Activated CD4-positive, CD25-positive, alpha-beta regulatory T cell treated with anti-CD3 and anti-CD28 coated beads, Interleukin-2, amount 50 U/mL, for 72 hours (primary cell): ENCODE data around the gene RSPH10B2.
"Not testable (repeated sequence)": the region's sequence is repeated elsewhere in the genome, so short reads cannot be mapped to it uniquely, and the experiment has no call there.

Source experiments
- DNase-seq: peaks from one replicate; pipeline ENCODE4 v3.0.0; 2021

RSPH10B2 gene

DNA sequence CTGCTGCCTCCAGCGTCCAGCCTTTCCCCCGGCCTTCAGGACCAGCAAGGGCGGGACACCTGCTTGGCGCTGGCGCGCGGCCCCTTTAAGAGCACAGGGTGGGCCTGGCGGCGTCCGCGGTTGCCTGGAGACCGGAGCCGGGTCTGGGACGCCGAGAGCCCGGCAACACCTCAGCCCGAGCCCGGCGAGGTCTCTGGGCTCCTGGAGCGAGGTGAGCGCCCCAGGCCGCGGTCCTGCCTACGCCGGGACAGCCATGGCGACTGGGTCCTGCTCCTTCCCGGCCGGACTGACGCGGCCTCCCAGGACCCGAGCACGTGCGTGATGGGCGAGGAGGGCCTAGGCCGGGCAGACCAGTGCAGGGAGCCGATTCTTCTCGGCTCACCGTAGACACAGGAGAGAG, at the start of gene RSPH10B2:
Gene RSPH10B2, plus strand, starts transcription at position 140 of the 400 bp plus-strand sequence. CDS start 3,575 bp downstream, outside the sequence.
- not testable (repeated sequence) for DNase-seq

DNA sequence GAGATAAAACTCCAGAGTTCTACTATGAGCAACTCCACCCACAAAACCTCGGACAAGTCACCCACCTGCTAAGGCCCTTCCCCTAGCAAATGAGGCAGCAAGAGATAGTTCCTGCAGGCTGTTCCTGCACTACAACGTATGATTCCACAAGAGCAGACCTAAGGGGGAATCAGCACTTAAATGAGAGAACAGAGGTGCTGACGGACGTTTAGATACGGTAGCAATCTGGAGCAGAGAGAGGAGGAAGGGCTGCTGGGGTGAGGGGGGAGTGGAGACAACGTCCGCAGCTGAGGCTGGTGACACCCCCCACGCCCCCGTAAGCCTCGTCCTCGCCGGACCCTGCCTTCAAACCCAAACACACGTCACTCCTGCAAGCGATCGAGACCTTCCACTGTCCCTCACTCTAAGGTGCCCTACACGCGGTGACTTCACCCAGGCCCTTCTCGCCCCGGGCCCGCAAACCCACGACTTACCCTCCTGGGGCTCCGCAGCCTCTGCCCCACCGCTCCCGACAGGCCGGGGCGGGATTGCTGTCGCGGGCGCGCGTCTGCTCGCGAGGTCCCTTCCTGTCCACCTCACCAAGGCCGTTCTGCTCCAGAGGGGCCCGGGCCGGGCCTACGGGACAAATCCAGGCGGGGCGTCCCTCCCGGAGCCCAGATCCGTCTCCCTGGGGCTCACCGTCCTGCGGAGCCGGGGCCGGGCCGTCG, 47.8 kb upstream of the RSPH10B2 start:
- peak; percentile 57 for DNase-seq

DNA sequence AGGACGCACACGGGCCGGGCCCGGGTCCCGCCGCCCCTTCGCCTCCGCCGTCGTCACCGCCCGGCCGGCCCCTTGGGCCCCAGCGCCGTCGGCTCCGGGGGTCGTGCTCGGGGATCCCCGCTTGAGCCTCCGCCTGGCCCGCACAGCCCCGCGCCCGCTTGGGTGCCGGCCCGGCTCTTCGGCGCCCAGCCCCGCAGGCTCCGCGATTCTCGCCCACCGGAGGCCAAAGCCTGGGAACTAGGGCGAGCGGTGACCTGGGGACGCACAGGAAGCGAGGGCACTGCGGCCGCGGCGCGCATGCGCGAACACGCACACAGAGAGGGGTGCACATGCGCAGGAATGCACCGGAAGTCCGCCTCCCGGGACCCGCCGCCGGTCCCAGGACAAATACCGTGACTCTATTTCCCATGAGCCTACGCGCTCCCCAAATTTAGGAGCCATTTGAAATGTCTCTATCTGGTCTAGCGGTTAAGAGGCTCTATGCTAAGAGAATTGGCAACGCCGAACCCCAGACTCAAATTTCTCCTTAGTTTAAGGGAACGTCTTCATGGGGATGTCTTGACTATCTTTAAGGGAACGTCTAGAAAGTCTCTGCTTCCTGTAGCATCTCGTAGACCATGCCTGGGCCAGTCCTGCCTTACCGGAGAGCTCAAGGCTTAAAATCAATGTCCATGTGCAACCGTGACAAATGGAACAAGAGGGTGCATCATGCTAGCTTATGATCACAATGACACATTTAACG, 47.1 kb upstream of the RSPH10B2 start, which contains the start of gene ZNF12:
Gene ZNF12, minus strand, starts transcription at position 282 of the 742 bp plus-strand sequence. CDS start 1,774 bp downstream, outside the sequence.
- DNase-seq: peak; percentile 96

DNA sequence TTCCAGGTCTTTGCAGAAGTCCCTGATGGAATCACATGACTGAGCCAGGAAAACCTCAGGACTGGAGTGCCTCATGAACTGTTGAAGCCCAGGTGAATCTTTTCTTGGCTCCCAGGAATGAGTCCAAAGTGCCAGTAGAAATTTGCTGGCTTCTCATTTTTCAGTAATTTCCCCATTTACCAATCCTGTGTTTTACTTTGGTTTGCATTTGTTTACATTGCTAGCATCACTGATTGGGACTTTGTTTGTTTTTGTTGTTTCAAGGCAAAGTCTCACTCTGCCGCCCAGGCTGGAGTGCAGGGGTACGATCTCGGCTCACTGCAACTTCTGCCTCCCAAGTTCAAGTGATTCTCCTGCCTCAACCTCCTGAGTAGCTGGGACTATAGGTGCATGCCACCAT, 45.6 kb upstream of the RSPH10B2 start:
- no peak for DNase-seq

DNA sequence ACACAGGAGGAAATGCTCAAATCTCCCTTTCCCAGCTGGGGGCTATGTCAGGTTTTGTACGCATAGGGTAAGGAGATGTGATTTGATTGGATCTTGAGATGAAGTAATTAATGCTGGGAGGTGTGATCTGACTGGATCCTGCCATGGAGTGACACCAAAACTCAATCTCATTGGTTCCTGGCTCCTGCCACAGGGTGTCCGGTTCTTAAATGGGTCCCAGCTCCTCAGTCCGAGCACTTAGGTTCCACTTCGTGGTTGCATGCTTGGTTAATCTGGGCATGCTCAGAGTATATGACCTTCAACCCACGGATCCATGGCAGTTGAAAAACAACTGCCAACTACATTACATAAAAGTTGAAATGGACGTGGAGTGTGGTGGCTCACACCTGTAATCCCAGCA, 44.1 kb upstream of the RSPH10B2 start:
- no peak for DNase-seq

DNA sequence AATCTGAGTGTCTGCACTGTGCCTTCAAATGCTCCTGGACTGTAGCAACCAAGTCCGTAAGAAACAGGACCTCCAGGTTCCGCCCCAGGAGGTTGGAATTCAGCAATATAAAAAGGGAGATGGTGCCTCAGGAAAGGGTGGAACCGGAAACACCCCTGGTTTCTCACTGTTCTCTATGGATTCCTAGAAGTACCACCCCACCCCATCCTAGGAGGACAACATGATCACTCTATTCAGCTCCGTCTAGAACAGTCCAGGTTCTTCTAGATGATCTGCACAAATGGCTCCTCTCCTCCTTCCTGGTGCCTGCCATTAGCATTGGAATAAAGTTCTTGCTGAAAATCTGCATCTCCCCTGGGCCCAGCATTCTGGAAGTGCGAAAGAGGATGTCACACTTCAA, 39.5 kb upstream of the RSPH10B2 start:
- DNase-seq: no peak

DNA sequence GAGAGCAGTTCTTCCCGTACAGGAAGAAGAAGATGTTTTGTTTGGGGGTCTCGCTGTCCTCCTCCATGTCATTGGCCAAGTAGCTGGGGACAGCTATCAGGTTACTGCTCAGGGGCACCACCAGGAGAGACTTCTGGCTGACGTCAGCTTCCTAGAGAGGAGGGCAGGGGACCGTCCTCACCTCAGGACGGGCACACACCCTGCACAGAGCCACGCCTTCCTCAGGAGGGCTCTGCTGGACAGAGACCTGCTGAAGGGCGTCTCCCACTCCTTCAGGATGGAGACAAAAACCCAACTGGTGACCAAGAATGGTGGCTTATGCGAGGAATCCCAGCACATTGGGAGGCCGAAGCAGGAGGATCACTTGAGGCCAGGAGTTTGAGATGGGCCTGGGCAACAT, 38.0 kb upstream of the RSPH10B2 start:
- not testable (repeated sequence) for DNase-seq

DNA sequence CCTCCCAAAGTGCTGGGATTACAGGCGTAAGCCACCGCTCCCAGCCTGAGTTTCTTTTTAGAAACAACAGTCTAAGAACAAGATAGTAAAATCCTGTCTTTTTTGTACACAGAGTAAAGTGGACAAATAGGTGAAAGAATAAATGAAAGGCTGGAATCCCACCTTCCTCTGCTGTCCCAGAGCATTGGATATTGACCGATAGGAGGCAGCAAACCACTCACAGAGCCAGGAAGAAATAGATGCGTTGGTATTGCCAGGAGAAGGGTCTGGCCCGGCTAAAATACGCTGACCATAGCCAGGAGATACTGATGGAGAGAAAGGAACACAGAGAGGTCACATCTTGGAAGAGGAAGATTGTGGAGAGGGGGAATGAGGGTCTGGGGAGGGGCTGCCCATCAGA, 35.8 kb upstream of the RSPH10B2 start:
- DNase-seq: no peak

DNA sequence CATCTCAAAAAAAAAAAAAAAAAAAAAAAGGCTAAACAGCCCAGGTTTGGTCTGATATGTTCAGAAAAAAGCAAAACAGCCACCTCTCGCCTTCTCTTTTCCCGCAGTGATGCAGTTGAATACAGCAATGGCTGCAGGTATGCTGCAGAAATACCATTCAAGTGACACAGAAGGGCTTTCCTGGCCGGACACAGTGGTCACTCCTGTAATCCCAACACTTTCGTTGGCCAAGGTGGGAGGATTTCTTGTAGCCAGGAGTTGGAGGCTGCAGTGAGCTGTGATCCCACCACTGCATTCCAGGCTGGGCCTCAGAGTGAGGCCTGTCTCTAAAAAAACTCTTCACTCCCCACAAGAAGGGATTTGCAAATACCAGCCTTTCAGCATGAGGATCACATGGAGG, 29.6 kb upstream of the RSPH10B2 start:
- not testable (repeated sequence) for DNase-seq

DNA sequence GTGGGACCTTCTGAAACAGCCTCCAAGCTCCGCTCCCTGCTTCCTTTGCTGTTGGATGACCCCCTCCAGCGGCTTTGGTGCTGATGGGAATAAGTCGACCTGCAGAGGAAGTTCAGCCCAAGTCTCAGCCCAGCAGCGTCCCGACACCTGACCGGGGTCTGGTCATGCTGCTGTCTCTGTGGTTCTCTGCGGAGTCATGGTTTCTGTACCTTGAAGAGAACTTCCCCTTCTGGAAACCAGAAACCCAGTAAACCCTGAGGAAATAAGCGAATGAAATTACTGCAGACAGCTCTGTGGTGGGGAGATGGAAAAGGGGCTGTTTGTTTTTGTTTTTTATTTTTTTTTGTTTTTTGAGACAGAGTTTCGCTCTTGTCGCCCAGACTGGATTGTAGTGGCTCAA, 28.9 kb upstream of the RSPH10B2 start:
- DNase-seq: no peak

DNA sequence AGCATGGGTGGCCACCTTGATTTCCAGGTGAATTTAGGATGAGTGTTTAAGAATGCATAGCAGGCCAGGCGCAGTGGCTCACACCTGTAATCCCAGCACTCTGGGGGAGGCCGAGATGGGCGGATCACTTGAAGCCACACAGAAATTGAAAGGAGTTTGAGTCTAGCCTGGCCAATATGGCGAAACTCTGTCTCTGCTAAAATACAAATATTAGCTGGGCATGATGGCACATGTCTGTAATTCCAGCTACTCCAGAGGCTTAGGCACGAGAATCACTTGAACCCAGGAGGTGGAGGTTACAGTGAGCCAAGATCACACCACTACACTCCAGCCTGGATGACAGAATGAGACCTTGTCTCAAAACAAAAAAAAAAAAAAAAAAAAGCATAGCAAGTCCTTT, 27.6 kb upstream of the RSPH10B2 start:
- not testable (repeated sequence) for DNase-seq

DNA sequence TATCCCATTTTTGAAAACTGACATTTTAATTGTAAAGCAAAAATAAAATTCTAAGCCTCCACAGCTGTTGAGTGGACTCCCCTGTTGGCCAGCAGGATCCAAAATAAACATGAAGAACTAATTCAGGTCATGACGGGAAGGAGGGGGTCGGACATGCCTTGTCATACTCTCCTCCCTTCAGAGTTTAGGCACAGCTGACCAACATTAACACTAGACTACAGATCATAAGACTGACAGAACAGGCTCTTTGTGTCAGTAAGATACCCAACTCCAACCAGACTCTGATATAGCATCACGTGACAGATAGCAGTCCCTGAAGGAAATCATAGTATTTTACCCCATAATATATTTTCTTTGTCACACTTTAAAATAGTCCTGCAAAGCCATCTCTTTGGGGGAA, 26.2 kb upstream of the RSPH10B2 start:
- no peak for DNase-seq

DNA sequence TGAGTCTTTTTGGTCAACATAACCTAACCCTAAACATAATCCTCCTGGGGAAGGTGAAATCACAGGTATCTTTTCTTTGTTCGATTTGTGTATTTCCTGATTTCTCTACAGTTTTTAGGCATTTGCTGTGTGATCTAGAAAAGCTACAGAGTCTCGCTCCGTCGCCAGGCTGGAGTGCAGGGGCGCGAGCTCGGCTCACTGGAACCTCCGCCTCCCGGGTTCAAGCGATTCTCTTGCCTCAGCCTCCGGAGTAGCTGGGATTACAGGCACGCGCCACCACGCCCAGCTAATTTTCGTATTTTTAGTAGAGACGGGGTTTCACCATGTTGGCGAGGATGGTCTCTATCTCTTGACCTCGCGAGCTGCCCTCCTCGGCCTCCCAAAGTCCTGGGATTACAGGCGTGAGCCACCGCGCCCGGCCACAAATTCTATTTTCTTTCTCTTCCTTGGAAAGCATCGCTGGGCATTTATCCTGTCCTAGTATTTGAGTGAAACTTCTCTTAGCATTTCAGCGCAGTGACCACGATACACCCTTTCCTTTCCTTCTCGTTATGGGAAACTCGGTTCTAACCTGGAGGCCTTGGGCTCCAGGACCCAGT, 24.9 kb upstream of the RSPH10B2 start:
- not testable (repeated sequence) for DNase-seq

DNA sequence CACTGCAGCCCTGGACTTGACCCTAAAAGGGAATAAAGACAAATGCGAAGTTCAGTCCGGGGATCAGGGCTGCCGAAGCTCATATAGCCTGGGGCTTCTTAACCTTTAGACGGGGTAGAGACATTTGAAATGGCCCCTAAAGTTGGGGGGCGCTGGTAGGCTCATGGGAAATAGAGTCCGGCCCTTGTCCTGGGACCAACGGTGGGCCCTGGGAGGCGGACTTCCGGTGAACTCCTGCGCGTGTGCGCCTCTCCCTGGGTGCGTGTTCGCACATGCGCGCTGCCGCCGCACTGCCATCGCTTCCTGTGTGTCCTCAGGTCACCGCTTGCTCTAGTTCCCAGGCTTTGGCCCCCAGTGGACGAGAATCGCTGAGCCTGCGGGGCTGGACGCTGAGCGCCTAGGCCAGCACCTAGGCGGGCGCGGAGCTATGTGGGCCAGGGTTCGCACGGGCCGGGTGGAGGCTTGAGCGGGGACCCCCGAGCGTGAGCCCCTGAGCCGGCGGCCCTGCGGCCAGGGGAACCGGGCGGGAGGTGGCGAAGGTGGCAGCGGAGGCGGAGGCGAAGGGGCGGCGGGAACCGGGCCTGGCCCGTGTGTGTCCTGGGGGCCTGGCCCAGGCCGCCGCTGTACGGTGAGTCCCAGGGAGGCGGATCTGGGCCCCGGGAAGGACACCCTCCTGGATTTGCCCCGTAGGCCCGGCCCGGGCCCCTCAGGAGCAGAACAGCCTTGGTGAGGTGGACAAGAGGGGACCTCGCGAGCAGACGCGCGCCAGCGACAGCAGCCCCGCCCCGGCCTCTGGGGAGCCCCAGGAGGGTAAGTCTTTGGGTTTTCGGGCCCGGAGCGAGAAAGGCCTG, 24.2 kb upstream of the RSPH10B2 start:
- DNase-seq: peak; percentile 85

DNA sequence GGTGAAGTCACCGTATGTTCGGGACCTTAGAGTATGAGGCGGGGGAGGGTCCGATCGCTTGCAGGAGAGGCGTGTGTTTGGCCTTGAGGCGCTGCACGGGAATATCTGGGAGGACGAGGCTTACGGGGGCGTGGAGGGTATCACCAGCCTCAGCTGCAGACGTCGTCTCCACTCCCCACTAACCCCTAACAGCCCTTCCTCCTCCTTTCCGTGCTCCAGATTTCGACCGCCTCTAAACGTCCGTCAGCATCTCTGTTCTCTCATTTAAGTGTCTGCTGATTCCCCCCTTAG, 23.6 kb upstream of the RSPH10B2 start:
- DNase-seq: no peak

DNA sequence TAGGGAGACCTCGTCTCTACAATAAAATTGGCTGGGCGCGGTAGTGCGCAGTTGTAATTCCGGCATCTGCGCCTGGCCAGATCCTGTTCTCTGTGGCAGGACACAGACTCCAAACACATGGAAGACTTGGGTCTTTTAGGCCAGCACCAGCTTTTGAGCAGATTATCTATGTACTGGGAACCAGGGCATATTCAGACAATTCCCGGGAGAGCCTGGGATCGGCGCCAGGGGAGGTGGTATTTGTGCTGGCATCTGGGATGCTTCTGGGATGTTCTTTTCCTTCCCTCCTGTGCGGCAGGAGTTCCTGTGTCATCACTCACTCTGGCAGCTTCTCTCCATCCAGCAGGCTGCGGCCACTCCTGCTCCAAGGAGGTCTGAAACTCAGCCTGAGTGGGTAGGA, 15.5 kb upstream of the RSPH10B2 start:
- DNase-seq: not testable (repeated sequence)

DNA sequence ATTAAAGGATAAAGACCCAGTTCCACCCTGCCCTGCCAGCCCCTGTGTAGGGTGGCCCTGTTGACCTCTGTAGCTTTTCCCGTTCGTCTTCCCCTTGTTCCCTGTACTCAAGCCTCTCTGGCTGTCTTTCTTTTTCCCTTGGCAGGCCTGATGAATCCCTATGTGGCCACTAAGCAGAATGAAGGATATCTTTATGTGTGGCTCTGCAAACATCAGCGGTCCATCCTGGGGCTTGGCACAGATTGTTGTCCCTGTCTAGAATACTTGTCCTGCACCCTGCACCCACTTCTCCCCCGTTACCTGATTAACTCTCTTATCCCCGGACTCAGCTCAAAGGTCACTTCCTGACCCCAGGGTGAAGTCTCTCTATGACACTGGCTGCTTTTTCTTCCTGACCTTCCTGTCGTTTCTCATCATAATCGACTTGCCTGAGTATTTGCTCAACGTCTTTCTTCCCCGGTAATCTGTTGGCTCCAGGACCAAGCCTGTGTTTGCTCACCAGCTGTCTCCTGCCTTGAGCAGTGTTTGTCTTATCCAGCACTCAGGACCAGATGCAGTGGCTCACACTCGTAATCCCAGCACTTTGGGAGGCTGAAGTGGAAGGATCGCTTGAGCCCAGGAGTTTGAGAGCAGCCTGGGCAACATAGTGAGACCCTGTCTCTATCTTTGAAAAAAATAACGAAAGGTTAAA, 9.3 kb upstream of the RSPH10B2 start:
- DNase-seq: not testable (repeated sequence)

DNA sequence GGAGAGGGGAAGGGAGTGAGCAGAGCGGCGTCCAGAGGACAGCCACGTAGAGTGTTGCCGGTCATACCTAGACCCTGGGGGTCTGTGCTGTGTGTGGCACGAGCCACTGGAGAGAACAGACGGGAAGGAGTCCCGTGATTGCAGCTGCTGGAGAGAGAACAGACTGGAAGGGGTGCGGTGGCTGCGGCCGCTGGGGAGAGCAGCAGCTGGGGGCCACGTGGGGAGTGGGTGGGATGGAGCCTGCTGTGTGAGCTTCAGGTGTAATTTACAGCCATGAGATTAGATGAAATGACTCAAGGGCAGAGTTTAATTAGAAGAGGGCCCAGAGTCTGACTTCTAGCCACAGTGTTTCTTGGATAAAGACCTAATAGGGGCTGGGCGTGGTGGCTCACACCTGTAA, 4.6 kb upstream of the RSPH10B2 start:
- not testable (repeated sequence) for DNase-seq

DNA sequence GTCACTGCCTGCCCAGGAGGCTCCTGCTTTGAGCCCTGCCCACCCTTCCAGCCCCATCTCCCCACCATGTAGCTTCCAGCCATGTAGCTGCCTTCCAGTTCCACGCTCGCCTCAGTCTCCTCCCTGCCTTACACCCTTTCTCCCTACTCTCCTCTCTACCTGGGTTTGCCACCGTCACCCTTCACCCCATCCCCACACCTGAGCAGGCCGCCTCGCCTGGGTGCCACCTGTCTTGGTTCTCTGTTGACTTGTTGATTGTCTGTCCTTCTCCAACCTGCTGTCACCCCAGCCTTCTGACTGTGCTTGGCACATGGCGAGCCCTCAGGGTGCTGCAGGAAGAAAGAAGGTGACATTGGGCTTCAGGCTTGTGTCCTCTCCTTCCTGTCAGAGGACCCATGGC, 3.7 kb upstream of the RSPH10B2 start:
- not testable (repeated sequence) for DNase-seq

DNA sequence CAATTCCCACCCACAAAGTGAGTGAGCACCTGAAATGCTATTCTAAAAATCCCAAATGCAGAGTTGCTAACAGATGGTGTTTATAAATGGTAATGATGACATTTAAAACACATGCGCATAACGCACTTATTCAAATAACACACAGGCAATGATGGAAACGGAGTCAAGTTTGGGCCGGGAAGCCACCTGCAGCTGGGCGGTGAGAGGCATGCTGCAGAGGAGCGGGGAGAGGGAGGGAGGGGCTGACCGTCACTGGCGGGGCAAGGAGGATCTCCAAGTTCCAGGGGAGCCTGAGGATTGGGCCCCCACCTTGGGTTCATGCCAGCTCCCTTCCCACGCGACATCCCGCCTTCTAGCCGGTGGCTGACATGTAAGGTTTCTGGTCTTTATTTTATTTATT, 7.3 kb downstream of the RSPH10B2 start:
- DNase-seq: not testable (repeated sequence)

DNA sequence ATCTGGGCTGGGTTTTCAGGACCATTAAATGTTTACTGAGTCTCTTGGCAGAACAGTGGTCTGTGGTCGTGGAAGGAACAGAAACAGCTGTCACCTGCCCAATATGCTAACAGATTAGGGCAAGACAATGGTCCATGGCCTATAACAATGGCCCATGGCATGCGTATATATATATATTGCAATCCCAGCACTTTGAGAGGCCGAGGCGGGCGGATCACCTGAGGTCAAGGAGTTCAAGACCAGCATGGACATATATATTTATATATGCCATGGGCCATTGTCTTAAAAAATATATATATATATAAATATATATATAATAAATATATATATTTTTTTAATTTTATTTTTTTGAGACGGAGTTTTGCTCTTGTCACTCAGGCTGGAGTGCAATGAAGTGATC, 27.7 kb downstream of the RSPH10B2 start:
- DNase-seq: not testable (repeated sequence)

DNA sequence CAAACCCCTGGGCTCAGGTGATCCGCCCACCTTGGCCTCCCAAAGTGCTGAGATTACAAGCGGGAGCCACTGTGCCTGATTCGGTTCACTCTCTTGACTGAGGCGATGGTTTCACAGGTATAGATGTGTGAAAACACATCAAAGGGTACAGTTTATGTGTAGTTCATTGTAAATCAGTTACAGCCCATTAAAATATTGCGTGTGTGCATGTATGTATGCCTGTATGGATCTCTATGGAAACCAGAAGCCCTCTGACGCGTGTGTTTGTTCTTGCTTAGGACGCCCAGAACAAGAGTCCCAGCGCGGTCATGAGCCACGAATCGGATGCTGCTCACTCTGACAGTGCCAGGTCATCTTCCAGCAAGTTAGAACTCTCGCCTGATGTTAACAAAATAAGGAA, 35.5 kb downstream of the RSPH10B2 start:
- DNase-seq: not testable (repeated sequence)
